Hematopoietic multipotent progenitor cell treated with erythropoietin and hydrocortisone succinate and interleukin-3 and kit ligand, for 4 days (in vitro differentiated cells): ENCODE results near the gene CLDN6.
A peak's percentile ranks its signal among the peaks of the same experiment; 100 is the strongest.

Experiments
- DNase-seq: peaks from one replicate; pipeline ENCODE4 v3.0.0-alpha.2; 2015

CLDN6 gene

GRCh38 chr16:3026609-3027488 lies 8.9 kb upstream of the CLDN6 start:
- DNase-seq, result no peak

DNA sequence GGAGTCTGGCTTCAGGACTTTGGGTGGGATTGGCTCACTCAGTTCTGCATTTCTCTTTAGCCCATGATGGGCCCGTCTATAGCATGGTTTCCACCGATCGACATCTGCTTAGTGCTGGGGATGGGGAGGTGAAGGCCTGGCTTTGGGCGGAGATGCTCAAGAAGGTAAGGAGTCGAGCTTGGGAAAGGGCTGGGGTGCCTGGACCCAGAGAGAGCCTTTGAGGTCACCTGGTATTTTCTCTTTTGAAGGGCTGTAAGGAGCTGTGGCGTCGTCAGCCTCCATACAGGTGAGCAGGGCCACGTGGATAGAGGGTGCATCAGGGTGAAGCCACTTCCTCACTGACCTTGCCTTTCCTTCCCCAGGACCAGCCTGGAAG lies 8.0 kb upstream of the CLDN6 start:
- no peak for DNase-seq

DNA sequence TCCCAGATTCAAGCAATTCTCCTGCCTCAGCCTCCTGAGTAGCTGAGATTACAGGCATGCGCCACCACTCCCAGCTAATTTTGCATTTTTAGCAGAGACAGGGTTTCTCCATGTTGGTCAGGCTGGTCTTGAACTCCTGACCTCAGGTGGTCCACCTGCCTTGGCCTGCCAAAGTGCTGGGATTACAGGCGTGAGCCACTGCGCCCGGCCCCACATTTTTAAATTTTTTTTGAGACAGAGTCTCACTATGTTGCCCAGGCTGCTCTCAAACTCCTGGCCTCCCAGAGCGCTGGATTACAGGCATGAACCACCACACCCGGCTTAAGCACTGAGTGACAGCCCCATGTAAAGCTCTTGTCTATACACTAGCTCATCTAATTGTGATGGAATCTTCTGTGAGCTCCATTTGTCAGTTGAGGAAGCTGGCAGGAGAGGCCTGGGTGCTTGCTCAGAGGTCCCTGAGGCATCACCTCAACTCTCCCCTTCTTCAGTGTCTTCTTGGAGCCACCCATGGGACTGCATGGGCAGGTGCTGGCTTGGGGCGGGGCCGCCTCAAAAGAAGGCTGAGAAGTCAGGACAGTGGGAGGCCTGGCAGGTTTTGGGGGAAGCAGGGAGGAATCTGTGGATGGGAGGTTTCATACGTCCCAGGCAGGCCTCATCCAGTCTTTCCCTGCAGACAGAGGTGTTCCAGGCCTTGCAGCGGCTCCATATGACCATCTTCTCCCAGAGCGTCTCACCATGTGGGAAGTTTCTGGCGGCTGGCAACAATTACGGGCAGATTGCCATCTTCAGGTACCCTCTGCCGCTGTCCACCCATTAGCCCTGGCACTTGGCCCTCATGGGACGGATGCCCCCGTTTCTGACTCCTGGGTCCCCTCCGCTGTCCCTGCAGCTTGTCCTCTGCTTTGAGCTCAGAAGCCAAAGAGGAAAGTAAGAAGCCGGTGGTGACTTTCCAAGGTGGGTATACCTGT lies 7.3 kb upstream of the CLDN6 start:
- DNase-seq, result no peak

DNA sequence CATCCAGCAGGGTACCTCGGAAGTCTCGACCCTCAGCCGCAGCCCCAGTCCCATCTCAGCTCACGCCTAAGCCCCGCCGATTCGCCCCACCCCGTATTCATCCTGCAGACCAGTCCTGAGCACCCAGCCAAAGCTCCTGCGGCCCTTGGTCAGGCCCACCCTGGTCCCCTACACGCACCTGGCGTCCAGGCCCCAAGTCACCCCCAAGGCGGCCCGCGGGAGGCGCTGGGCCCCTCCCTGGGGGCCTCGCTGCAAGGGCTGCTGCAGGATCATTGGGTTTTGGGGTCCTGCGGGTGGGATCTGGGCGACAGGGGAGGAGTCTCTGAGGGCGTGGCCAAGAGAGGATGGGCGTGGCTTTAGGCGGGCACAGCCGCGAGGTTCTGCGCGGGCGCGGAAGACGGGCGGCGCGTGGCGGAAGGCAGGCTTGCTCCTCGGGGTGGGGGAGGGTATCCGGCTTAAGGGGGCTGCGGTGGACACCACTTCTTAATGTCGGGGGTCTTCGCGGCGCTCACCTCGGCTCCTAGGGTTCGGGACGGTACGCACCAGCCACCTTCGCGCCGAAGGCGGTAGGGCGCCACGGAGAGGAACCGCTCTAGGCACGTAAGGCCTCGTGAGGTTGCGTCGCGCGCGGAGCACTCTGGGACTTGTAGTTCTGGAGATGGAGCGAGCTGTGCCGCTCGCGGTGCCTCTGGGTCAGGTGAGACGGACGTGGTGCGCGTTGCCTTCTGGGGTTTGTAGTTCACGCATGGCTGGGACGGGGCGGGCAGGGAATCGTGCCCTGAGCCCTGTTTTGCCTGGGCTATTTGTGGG lies 5.9 kb upstream of the CLDN6 start, which contains the start of the genes HCFC1R1 and THOC6:
Gene HCFC1R1, minus strand, starts transcription at position 274 of the 810 bp plus-strand sequence. Its CDS starts 1 bp downstream, at position 273.
Gene THOC6, plus strand, starts transcription at position 367 of the 810 bp plus-strand sequence. Its CDS starts 292 bp downstream, at position 659.
- DNase-seq, result peak; percentile 99

- DNase-seq, result peak; percentile 59
These were observed 5.4 kb upstream of the CLDN6 start for GRCh38 chr16:3023415-3023668.

- no peak for DNase-seq
These were observed 4.9 kb upstream of the CLDN6 start for GRCh38 chr16:3022684-3023414.

- DNase-seq, result peak; percentile 86
These were observed 4.3 kb upstream of the CLDN6 start for GRCh38 chr16:3022208-3022683.

- peak; percentile 93 for DNase-seq
These were observed 3.6 kb upstream of the CLDN6 start for GRCh38 chr16:3021449-3022207.

DNA sequence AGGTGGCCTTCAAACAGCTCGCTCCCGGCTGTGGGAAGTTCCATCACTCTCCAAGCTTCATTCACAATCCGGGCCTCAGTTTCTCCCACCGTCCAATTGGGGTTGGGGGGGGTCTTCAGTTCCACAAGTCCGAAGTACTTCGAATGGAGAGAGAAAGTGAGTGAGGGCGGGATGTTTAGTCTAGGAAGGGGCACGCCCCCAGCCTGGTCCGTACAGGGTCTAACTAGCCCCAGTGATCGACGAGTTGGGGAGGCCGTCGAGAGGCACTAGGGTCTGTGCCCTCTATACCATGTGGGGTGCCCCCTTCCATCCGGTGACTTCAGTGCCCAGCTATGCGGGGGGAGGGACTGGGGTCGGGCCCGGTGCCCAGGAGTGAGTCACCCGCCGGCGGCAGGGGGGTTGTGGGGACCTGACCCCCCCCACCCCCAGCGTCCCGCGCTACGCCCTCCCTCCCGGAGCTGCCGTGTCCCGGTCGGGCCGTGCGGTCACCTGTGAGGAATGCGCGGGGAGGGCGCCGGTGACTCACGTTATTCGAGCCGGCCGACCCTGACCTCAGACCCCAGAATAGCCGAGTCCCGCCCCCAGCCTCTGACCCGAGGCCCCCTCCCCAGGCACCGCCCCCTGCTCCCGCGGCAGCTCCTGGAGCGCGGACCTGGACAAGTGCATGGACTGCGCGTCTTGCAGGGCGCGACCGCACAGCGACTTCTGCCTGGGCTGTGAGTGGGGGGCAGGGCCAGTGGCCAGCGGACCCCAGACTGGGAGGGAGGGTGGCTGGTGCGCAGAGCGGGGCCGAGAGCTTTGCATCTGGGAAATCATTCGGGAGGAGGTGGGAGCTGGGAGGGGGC lies 2.8 kb upstream of the CLDN6 start:
- DNase-seq, result peak; percentile 68

DNA sequence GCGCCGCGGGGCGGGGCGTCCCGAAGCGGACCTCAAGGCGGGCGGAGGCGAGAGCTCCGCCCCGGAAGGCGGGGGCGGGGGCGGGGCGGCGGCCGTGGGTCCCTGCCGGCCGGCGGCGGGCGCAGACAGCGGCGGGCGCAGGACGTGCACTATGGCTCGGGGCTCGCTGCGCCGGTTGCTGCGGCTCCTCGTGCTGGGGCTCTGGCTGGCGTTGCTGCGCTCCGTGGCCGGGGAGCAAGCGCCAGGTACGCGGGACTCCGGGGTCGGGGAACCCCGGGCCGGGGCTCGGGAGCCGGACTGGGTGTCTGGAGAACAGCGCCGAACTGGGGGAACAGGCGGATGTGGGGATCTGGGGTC lies 2.2 kb upstream of the CLDN6 start, which contains the start of gene TNFRSF12A:
Gene TNFRSF12A, plus strand, starts transcription at position 122 of the 357 bp plus-strand sequence. Its CDS starts 30 bp downstream, at position 152.
- peak; percentile 93 for DNase-seq

- DNase-seq, result no peak
These were observed 1.7 kb upstream of the CLDN6 start for GRCh38 chr16:3019594-3020246.

- DNase-seq, result no peak
These were observed 639 bp downstream of the CLDN6 start for GRCh38 chr16:3017344-3017743.

GRCh38 chr16:3015865-3016521 lies 2.0 kb downstream of the CLDN6 start:
- peak; percentile 62 for DNase-seq

DNA sequence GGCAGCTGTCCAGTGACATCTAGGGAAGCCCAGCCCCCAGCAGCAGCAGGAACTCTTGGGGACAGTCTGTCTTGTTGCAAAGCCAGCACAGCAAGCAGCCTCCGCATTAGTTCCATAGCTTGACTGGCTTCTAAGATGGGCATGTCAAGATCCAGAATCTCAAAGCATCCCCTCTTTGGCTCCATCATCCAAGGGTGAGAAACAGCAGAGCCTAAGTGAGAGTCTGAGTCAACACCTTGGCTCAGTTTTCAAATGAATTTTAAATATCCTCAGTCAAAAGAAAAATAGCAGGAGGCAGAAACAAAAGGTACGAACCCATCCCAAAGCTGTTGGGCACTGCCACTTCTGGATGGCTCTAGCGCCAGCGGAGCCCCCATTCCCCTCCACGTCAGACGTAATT lies 3.0 kb downstream of the CLDN6 start:
- no peak for DNase-seq

DNA sequence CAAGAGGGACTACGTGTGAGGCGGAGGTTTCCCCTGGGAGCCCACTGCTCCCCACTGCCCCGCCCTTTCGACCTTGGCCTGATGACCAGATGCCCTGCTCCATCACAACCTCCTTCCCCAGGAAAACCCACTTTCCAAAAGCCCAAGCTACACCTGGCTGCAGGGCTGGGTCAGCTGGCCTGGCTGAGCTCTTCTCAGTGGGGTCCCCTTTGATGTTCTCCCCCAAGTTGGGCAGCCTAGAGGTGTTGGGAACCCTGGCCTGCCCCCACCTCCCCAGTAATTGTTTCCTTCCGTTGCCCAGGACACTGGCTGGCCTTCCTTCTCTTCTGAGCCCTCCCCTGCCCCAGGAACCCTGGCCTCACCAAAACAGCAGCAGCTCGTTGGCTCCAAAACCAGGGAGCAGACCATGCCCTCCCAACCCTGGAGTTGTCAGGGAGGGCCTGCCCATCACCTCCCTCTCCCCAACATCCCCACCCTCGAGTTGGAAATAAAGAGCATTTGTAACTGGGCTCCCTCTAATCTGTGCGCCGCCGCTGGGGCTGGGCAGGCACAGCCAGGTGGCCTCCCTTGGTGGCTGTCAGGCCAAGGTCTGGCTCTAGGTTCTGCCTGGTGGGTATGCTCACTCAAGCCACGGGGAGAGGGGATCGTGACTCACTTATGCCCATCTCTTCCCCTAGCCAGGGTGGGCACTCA lies 3.8 kb downstream of the CLDN6 start:
- no peak for DNase-seq

GRCh38 chr16:3013491-3013951 lies 4.5 kb downstream of the CLDN6 start:
- DNase-seq, result no peak

DNA sequence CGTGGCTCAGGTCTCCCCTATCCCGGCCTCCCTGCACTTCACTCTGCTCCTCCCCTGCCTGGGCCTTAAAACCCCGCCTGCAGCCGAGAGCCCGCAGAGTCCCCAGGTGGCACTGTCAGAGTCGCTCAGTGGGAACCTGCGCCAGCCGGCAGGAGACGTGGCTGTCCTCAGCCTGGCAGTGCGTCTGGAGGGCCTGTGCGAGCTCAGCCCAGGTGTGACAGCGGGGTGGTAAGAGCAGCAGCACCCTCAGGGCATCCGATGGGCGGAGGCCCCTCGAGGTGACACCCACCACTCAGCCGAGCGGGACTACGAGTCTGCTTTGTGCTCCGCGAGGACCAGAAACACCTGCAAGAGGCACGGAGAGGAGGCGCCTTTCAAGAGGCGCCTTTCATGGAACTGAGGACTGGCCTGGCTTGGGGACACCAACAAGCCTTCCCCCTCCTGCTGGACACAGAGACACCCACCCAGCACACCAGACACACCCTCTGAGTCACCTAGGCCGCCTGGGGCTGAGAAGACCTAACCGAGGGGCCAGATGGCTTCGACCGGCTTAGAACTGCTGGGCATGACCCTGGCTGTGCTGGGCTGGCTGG lies 5.1 kb downstream of the CLDN6 start, which contains the start of gene CLDN9:
Gene CLDN9, plus strand, starts transcription at position 96 of the 593 bp plus-strand sequence. Its CDS starts 440 bp downstream, at position 536.
- DNase-seq, result no peak

DNA sequence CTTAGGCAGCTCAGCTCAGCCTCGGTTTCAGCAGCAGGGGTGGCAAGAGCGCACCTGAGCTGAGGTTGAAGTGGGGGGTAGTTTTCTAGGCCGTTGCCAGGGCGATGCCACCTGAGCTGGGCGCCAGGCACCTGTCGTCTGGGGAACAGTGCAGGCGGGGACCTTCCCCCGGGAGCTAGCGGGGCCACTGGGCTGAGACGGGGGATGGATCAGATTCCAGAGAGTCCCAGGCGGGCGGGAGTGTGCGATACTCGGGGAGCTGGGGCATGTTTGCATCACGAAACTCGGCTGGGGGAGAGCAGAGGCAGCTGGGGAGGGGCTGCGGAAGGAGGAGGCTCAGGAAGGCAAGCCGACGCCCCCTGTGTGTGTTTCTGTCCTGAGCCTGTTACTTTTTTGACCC lies 5.7 kb downstream of the CLDN6 start:
- no peak for DNase-seq
